GM23338 (cell line): ENCODE measurements around the gene PLPP7.

Experiments
- CREB1 ChIP-seq: fragments of 250-450 bp; sonication (Bioruptor Pico); IDR thresholded peaks from 2 replicates; pipeline ENCODE4 v1.5.0; 2020; ENCODE audit warnings: low read depth, mild to moderate bottlenecking, moderate library complexity
- EZH2 ChIP-seq: fragments of 200-600 bp; sonication (generic); IDR thresholded peaks from one replicate; pipeline ENCODE4 v1.8.0; 2017; ENCODE audit warnings: antibody characterized with exemption, mild to moderate bottlenecking, low read depth; ENCODE audit not compliant: unreplicated experiment
- JUNB ChIP-seq: IDR thresholded peaks from one replicate; pipeline ENCODE4 v1.6.1; 2016; ENCODE audit warnings: antibody characterized with exemption; ENCODE audit not compliant: unreplicated experiment
- POLR2AphosphoS5 ChIP-seq: IDR thresholded peaks from 2 replicates; pipeline ENCODE4 v1.6.1; 2016; ENCODE audit warnings: antibody characterized with exemption, low read depth
- TF ChIP-seq, protein P1 (sequence below), 2 experiments: fragments of 200-600 bp in 1 of 2; sonication (generic) in 1 of 2; conservative IDR thresholded peaks; 2 replicates each; pipeline versions ENCODE4 v1.5.1 to v1.6.1; 2016 to 2017; ENCODE audit warnings: antibody characterized with exemption in 2 of 2, low read depth in 2 of 2, mild to moderate bottlenecking in 2 of 2, moderate library complexity in 1 of 2
- TF ChIP-seq, protein P2 (sequence below): IDR thresholded peaks from one replicate; pipeline ENCODE4 v1.6.1; 2018; ENCODE audit warnings: antibody characterized with exemption; ENCODE audit not compliant: unreplicated experiment

DNA sequence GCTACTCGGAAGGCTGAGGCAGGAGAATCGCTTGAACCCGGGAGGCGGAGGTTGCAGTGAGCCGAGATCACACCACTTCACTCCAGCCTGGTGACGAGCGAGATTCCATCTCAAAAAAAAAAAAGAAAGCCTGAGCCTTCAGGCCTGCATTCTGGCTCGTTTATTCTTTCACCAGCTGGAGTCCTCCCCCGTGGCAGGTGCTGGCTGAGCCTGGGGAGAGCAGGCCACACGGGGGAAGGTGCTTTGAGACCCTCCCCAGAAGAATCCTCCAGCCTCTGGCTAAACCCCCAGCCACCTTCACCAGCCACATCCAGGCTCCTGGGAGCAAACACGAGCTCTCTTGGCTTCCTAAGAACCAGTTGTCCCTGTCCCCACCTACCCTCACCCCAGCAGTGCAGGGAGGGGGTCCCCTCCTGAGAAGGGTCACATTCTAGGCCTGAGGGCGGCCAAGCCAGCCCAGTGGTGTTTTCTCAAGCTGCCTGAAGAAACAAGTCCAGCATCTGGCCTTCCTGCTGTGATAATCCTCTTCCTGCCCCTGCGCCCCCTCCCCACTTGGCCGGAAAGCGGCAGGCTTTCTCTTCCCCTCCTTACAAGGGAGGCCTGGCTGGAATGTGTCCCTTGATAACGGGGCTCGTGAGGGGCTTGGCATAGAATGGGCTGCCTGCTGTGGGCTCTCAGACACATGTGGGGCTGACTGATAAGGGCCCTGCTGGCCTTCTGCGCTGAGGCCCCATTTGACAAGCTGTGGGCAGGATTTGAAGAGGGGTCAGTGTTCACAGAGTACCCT lies 41.5 kb downstream of the PLPP7 start:
- TF ChIP-seq, protein P1, sequence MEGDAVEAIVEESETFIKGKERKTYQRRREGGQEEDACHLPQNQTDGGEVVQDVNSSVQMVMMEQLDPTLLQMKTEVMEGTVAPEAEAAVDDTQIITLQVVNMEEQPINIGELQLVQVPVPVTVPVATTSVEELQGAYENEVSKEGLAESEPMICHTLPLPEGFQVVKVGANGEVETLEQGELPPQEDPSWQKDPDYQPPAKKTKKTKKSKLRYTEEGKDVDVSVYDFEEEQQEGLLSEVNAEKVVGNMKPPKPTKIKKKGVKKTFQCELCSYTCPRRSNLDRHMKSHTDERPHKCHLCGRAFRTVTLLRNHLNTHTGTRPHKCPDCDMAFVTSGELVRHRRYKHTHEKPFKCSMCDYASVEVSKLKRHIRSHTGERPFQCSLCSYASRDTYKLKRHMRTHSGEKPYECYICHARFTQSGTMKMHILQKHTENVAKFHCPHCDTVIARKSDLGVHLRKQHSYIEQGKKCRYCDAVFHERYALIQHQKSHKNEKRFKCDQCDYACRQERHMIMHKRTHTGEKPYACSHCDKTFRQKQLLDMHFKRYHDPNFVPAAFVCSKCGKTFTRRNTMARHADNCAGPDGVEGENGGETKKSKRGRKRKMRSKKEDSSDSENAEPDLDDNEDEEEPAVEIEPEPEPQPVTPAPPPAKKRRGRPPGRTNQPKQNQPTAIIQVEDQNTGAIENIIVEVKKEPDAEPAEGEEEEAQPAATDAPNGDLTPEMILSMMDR (conservative IDR thresholded peaks at IDR 0.05; ENCODE audit: low read depth in 2 of 2) = 0 out of 4 replicates have a peak, but pooled peaks of 1 of the 2 experiments have one; percentile 7
- TF ChIP-seq, protein P2, sequence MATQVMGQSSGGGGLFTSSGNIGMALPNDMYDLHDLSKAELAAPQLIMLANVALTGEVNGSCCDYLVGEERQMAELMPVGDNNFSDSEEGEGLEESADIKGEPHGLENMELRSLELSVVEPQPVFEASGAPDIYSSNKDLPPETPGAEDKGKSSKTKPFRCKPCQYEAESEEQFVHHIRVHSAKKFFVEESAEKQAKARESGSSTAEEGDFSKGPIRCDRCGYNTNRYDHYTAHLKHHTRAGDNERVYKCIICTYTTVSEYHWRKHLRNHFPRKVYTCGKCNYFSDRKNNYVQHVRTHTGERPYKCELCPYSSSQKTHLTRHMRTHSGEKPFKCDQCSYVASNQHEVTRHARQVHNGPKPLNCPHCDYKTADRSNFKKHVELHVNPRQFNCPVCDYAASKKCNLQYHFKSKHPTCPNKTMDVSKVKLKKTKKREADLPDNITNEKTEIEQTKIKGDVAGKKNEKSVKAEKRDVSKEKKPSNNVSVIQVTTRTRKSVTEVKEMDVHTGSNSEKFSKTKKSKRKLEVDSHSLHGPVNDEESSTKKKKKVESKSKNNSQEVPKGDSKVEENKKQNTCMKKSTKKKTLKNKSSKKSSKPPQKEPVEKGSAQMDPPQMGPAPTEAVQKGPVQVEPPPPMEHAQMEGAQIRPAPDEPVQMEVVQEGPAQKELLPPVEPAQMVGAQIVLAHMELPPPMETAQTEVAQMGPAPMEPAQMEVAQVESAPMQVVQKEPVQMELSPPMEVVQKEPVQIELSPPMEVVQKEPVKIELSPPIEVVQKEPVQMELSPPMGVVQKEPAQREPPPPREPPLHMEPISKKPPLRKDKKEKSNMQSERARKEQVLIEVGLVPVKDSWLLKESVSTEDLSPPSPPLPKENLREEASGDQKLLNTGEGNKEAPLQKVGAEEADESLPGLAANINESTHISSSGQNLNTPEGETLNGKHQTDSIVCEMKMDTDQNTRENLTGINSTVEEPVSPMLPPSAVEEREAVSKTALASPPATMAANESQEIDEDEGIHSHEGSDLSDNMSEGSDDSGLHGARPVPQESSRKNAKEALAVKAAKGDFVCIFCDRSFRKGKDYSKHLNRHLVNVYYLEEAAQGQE = no peak
- TF ChIP-seq POLR2AphosphoS5 (no peak), EZH2 (no peak), CREB1 (CRISPR knock-in tag) (no peak), JUNB (no peak)
